Ovary (tissue), 3 donors: Measurements from ENCODE around the gene PCDHGC5.

ENCODE experiments used
- POLR2A ChIP-seq: fragments of 450-650 bp; IDR thresholded peaks from one replicate; pipeline ENCODE4 v1.6.1; 2017; ENCODE audit warnings: antibody characterized with exemption, mild to moderate bottlenecking, moderate library complexity
- TF ChIP-seq, protein P1 (sequence below), 3 donors: fragments of 450-650 bp in 2 of 3; fragments of 200-600 bp in 1 of 3; IDR thresholded peaks; one replicate each; pipeline versions ENCODE4 v1.5.1 to v1.8.0; 2016 to 2022; ENCODE audit warnings: antibody characterized with exemption in 3 of 3, mild to moderate bottlenecking in 1 of 3
- donor health status: DM: no; HTN: no; CAD: no.

DNA sequence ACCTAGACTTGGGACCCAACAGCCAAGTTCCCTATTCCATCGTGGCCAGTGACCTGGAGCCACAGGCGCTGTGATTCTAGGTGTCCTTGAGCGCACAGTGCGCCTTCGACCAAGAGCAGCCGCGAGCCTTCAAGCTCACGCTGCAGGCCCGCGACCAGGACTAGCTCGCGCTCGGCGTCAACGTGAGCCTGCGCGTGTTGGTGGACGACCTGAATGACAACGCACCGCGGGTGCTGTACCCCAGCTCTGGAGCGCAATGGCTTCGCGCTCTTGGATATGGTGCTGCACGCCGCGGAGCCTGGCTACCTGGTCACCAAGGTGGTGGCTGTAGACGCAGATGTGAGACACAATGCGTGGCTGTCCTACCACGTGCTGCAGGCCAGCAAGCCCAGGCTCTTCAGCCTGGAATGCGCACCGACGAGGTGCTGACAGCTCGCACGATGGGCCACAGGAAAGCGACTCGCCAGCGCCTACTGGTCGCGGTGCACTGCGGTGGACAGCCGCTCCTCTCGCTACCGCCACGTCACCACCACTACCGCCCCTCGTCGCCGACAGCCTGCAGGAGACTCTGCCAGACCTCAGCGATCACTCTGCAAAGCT lies 47.2 kb upstream of the PCDHGC5 start:
- TF ChIP-seq POLR2A = no peak
- TF ChIP-seq, protein P1, sequence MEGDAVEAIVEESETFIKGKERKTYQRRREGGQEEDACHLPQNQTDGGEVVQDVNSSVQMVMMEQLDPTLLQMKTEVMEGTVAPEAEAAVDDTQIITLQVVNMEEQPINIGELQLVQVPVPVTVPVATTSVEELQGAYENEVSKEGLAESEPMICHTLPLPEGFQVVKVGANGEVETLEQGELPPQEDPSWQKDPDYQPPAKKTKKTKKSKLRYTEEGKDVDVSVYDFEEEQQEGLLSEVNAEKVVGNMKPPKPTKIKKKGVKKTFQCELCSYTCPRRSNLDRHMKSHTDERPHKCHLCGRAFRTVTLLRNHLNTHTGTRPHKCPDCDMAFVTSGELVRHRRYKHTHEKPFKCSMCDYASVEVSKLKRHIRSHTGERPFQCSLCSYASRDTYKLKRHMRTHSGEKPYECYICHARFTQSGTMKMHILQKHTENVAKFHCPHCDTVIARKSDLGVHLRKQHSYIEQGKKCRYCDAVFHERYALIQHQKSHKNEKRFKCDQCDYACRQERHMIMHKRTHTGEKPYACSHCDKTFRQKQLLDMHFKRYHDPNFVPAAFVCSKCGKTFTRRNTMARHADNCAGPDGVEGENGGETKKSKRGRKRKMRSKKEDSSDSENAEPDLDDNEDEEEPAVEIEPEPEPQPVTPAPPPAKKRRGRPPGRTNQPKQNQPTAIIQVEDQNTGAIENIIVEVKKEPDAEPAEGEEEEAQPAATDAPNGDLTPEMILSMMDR (IDR thresholded peaks at IDR 0.05) = no peak
